AG04450 (cell line): ENCODE results near the gene AMBRA1. TPM values are rescaled to one million over a fixed set of nuclear protein-coding genes. Genes with fewer than 3 reads are reported as not detected.

Experiments used
- CTCF ChIA-PET: fragments of 300-600, 350-600 bp; formaldehyde crosslinking; extraction: SDS; loops from one replicate; lab custom pipeline; 2022; ENCODE audit warnings: antibody characterized with exemption, inconsistent platforms; lab: Charles Lee
- POLR2A ChIA-PET: fragments of 350-600 bp; formaldehyde crosslinking; extraction: SDS; loops from one replicate; lab custom pipeline; 2021; ENCODE audit warnings: antibody characterized with exemption, inconsistent platforms; lab: Yijun Ruan, JAX
- DNase-seq: peaks from one replicate; pipeline ENCODE4 v3.0.0-alpha.2; 2011; ENCODE audit warnings: low read depth, low spot score
- H3K27ac ChIP-seq: one replicate; pipeline ENCODE4 v1.5.1; 2012; ENCODE audit warnings: low read depth, low read length, control low read depth
- H3K27me3 ChIP-seq: one replicate; pipeline ENCODE4 v1.6.0; 2012; ENCODE audit warnings: low read length; ENCODE audit not compliant: control insufficient read depth, insufficient read depth
- H3K4me3 ChIP-seq: 2 replicates; pipeline ENCODE4 v1.5.1; 2011; ENCODE audit warnings: mild to moderate bottlenecking, low read depth, low read length, control low read depth
- H3K9me3 ChIP-seq: 2 replicates; pipeline ENCODE4 v1.5.1; 2012; ENCODE audit warnings: low read length; ENCODE audit not compliant: control insufficient read depth, insufficient read depth
- polyA plus RNA-seq: library from polyadenylated mRNA; depleted of rRNA; stranded (reverse); fragments of >200 nt; gene quantifications from 2 replicates; pipeline ENCODE4 v1.2.3, GENCODE V29; 2011
- TF ChIP-seq, protein P1 (sequence below): IDR thresholded peaks from 2 replicates; pipeline ENCODE4 v1.5.1; 2011; ENCODE audit warnings: low read depth, low read length, control low read depth, inconsistent platforms

AMBRA1 gene
- polyA plus RNA-seq, 1 experiment = 12.8 TPM

DNA sequence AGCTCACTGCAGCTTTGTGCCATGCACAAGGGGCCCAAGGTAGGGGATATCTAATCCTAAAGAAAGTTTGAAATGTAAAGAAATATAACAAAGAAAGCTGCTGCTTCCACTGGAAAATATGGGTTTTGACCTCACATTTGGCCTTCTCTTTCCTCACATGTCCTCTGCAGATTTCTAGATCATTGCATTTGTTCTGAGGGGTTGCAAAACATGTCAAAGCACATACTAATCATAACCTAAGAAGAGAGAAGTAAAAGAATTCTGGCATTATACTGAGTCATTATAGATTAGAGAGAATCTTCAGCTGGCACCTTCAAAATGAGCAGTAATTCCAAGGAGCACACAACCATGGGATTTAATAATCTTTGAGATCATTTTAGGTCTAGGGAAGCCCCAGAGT, 109.7 kb downstream of the AMBRA1 start:
- ChIA-PET POLR2A (no interaction called here), CTCF (no interaction called here)
- DNase-seq = no peak
- no peaks in the 10 kb centered on the region for H3K9me3 ChIP-seq
- TF ChIP-seq, protein P1, sequence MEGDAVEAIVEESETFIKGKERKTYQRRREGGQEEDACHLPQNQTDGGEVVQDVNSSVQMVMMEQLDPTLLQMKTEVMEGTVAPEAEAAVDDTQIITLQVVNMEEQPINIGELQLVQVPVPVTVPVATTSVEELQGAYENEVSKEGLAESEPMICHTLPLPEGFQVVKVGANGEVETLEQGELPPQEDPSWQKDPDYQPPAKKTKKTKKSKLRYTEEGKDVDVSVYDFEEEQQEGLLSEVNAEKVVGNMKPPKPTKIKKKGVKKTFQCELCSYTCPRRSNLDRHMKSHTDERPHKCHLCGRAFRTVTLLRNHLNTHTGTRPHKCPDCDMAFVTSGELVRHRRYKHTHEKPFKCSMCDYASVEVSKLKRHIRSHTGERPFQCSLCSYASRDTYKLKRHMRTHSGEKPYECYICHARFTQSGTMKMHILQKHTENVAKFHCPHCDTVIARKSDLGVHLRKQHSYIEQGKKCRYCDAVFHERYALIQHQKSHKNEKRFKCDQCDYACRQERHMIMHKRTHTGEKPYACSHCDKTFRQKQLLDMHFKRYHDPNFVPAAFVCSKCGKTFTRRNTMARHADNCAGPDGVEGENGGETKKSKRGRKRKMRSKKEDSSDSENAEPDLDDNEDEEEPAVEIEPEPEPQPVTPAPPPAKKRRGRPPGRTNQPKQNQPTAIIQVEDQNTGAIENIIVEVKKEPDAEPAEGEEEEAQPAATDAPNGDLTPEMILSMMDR = no peak
- no peak overlapping the region for H3K27ac ChIP-seq
- no peaks in the 10 kb centered on the region for H3K27me3 ChIP-seq
- H3K4me3 ChIP-seq = no peak overlapping the region

DNA sequence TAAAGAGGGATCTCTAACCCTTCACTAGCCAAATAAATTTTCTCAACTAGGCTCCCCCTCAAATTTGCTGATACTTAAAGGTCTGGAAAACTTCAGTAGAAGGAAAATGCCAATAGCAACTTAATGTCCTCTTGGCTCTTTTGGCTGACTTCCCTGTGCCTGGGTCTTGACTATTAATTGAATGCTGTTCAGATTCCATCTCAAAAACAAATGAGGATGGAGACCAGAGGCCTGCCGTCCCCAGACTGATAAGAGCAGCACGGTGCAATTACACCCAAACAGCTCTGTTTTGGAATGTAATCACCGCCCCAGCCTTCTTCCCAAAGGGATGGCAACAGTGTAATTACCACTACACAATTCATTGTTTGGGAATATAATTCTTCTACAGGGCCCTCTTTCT, 112.9 kb downstream of the AMBRA1 start:
- CTCF ChIA-PET = interaction anchor here (2.1 to 2.3 kb wide), 2 partner anchors 10 to 48 kb away, joined by 9 to 12 read pairs; no protein-coding TSS in a partner anchor
- POLR2A ChIA-PET = interaction anchor here (0.5 to 0.6 kb wide), 2 partner anchors 45 to 202 kb away, joined by 3 to 4 read pairs; no protein-coding TSS in a partner anchor
- Histone ChIP-seq H3K27ac (no peak overlapping the region), H3K4me3 (no peak overlapping the region), H3K27me3 (no peaks in the 10 kb centered on the region), H3K9me3 (no peaks in the 10 kb centered on the region)
- no peak for DNase-seq
- TF ChIP-seq, protein P1 = no peak

DNA sequence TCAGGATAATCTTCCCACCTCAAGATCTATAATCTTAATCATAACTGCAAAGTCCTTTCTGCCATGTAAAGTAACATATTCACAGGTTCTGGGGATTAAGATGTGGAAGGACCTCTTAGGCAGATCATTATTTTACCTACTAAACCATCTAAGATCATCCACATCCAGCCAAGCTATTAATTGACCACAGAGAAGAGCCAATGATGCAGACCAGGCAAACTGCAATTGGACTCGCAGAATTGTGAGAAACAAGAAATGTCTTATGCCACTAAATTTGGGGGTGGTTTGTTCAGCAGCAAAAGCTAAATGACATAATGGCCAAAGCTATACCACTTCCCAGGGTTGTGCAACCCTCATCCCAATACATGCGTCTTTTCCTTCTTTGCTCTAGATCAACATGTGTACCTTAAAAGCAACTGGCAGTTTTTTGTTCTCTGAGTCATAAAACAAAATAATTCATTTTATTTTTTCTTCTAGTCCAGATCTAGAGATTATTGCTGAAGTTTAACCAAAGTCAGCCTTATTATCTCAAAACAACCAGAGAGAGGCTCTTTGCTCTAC, 113.6 kb downstream of the AMBRA1 start:
- ChIA-PET CTCF (interaction anchor here (5.5 kb wide), 1 partner anchor 10 kb away, joined by 37 read pairs; no protein-coding TSS in a partner anchor), POLR2A (interaction anchor here (0.5 kb wide), 1 partner anchor 46 kb away, joined by 4 read pairs; no protein-coding TSS in a partner anchor)
- TF ChIP-seq, protein P1 = no peak

DNA sequence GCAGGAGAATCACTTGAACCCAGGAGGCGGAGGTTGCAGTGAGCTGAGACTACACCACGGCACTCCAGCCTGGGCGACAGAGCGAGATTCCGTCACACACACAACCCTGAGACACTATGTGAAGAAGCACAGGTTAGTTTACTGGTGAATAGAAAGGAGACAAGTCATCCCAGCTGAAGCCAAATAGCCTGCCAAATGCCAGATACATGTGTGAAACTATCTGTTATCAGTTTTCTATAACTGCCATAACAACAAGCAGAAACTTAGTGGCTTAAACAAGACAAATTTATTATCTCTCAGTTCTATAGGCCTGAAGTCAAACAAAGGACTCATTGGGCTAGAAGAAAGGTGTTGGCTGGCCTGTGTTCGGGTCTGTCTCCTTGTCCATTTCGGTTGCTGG, 114.2 kb downstream of the AMBRA1 start:
- Histone ChIP-seq H3K4me3 (no peak overlapping the region), H3K9me3 (no peaks in the 10 kb centered on the region), H3K27me3 (no peaks in the 10 kb centered on the region), H3K27ac (no peak overlapping the region)
- ChIA-PET POLR2A (no interaction called here), CTCF (interaction anchor here (5.5 kb wide), 1 partner anchor 11 kb away, joined by 37 read pairs; no protein-coding TSS in a partner anchor)
- DNase-seq = no peak
- TF ChIP-seq, protein P1 = no peak

More for the DNA sequence above, 113.6 kb downstream of the AMBRA1 start:
- Histone ChIP-seq H3K27me3 (no peaks in the 10 kb centered on the region), H3K9me3 (no peaks in the 10 kb centered on the region), H3K27ac (no peak overlapping the region), H3K4me3 (no peak overlapping the region)
- DNase-seq = no peak

DNA sequence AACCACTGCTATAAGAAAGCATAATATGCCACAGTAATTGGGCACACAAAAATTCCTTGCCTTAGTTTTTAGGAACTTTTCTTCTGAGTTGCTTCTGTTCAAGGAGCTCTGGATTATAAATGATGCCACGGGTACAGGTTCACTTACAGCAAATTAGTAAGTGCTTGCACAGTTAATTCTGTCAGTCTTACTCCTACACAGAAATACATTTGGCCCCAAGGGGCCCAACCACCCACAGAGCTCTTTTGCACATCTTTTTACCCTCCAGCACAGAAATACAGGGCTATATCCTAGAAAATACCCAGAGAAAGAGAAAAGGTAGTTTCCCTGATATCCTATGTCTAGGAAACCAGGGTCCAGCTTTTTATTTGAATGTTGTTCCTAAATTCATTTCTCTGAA, 115.6 kb downstream of the AMBRA1 start:
- Histone ChIP-seq H3K27ac (no peak overlapping the region), H3K9me3 (no peaks in the 10 kb centered on the region), H3K4me3 (no peak overlapping the region), H3K27me3 (no peaks in the 10 kb centered on the region)
- no peak for DNase-seq
- ChIA-PET POLR2A (no interaction called here), CTCF (interaction anchor here (0.6 to 5.5 kb wide), 5 partner anchors 12 to 140 kb away, joined by 3 to 37 read pairs (median 3); no protein-coding TSS in a partner anchor)
- TF ChIP-seq, protein P1 = no peak
